GM18868 (cell line): ENCODE data around the gene GNG7.
"Not testable (repeated sequence)": the region's sequence is repeated elsewhere in the genome, so short reads cannot be mapped to it uniquely, and the experiment has no call there.

ENCODE experiments used
- ATAC-seq: cut with Tn5 transposase; IDR thresholded peaks from one replicate; pipeline ENCODE4 v1.9.1; 2021; ENCODE audit warnings: mild to moderate bottlenecking, moderate library complexity; ENCODE audit not compliant: unreplicated experiment

The GNG7 gene

DNA sequence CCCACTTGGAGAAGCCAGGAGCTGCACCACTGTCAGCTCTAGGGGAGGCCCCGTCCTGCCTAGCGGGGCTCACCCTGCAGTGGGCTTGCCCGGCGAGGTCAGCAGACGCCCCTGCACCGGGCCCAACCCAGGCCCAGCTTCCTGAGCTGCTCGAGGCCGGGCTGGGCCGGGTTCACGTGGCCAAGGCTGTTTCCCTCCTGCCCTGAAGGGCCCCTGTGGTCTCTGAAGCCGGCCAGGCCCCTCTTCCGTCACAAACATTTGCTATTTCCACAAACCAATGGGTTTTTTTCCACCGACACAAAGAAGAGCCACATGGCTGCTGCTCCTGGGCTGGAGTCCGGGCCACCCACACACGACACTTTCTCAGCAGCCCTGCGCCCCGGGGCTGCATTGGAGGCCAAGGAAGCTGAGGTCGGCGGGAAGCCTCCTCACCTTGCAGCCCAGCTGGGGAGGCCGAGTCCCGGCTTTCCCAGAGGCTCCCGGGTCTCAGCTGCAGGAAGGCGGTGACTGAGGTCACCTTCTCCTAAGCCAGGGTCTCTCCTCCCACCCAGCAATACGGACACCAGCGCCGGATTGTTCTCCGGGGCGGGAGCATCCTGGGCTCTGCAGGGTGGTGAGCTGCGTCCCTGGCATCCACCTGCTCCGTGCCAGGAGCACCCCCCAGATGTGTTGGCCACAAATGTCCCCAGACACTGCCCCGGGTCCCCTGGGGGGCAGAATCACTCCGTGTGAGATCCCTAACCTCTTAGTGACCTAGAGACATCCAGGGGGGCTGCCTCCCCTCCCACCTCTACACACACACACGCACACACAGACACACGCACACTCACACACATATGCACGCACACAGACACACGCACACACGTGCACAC is 146.0 kb downstream of the GNG7 start:
- no peak for ATAC-seq

DNA sequence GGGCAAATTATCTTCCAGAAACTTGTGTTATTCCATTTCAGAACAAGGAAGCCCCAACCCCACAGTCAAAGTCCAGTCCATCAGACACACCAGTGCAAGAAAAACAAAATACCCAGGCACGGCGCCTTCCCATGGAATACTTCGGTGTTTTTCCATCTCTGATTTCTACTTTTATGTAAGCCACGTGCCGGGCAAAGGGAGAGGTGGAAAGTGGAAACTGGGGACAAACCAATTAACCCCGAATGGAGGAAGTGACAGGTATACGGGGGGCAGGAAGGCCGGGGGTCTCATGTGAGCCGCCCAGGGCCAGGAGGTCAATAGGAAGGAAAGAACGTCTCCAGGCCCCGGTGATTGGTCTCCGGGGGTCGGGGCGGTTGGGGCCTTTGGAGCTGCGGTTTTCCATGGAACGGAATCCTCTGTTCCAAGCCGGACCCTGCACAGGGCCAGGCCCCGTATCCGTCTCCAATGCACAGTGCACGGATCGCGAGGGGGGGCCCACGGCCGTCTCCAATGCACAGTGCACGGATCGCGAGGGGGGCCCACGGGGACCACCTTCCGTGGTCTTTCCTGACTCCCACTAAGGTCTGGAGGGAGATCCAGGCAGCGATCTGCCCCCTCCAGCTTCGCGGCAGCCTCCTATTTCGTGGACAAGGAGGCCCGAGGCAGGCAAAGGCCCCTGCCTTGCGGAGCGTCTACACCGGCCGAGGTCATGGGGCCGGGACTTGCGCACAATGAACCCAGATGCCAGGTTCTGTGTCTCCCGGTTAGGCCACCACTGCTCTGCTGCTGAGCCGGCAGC is 146.9 kb downstream of the GNG7 start:
- ATAC-seq = no peak

DNA sequence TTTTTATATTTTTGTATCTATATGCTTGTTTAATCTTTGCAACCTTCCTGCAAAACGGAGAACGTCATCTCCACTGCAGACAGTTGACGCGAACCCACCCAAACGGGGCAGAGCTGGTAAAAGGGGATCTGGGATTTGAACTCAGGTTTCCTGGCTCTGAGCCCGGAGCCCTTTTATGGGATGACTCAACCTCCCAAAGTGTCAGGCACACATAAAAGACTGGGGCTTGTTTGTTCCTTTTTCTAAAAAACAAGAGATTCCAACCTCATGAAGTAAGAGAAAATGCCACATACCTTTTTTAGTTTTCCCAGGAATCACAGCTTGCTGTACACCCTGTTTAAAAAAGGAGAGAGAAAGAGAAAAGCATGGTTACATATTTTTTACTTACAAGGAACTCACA is 147.6 kb downstream of the GNG7 start:
- no peak for ATAC-seq

DNA sequence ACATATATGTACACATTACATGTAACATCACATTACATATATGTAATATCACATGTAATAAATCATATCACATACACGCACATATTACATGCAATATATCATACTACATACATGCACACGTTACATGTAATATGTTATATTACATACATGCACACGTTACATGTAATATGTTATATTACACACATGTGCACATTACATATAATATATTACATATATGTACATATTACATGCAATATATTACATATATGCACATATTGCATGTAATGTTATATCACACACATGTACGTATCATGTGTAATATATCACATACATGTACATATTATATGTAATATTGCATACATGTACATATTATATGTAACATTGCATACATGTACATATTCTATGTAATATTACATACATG is 149.0 kb downstream of the GNG7 start:
- no peak for ATAC-seq

DNA sequence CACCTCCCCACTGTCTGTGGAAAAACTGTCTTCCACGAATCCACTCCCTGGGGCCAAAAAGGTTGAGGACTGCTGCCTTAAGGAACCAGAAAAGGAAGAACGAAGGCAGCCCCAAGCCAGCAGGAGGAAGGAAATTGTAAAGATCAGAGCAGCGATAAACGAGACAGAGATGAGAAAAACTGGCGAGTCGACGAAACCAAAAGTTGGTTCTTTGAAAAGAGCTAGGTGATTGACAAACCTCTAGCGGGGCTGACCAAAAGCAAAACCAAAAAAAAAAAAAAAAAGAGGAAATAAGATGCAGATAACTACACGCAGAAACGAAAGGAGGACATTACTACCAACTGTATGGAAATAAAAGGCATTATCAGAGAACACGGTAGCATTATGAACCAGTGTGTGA is 149.6 kb downstream of the GNG7 start:
- ATAC-seq = peak; percentile 67

DNA sequence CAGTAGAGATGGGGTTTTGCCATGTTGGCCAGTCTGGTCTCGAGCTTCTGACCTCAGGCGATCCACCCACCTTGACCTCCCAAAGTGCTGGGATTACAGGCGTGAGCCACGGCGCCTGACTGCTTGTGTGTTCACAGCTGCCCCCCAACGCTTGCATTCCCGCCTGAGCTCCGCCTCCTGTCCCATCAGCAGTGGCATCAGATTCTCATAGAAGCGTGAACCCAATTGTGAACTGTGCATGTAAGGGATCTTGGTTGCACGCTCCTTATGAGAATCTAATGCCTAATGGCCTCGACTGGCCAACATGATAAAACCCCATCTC is 150.7 kb downstream of the GNG7 start:
- ATAC-seq = no peak

DNA sequence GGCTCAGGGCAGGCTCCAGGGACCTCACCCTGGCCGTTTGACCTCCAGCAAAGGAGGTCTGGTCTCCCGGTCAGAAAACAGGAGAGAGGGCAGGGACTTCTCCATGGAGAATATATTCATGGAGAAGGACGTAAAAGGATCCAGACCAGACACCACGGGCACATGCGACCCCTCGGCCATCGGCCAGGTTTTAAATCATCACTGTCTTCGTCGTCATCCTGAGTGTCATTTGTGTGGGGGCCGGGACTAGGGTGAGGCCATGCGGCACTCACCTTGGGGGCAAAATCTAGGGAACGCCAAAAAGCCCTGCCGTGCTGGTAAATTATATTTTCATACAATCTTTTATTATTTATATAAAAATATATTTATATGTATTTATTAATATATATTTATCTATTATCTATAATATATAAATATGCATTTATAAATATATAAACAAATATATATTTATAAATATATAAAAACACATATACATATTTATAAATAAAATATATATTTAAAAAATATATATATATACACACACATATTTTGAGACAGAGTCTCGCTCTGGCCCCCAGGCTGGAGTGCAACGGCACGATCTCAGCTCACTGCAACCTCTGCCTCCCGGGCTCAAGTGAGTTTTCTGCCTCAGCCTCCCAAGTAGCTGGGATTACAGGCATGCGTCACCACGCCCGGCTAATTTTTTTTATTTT is 151.2 kb downstream of the GNG7 start:
- ATAC-seq = no peak

DNA sequence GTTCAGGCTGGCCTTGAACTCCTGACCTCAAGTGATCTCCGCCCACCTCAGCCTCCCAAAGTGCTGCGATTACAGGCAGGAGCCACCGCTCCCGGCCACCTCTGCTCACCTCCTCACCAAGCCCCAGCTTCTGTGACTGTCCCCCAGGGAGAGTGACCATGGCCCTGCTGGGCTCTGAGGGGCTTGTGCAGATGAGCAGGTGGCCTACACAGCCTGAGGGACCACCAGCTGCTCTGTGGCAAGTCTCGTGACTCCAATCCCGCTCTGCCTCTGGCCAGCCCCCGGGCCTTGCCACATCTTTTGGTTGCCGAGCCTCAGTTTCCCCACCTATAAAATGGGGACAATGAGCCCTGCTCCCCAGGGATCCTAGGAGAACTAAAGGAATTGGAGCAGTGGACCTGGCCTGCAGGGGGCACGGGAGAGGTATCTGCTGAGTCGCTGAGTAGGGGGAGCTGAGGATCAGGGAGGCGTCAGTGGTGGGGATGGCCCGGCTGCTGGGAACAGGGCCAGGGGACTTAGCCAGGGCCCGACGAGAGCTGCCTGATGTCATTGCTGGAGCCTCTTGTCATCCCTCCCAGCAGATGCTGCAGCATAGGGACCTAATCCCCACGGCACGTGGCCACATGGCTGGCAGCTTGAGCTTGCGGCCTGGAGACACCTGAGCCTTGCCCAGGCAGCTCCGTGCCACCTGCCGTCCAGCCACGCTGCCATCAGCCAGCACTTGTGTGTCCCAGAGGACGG is 151.9 kb downstream of the GNG7 start:
- no peak for ATAC-seq

DNA sequence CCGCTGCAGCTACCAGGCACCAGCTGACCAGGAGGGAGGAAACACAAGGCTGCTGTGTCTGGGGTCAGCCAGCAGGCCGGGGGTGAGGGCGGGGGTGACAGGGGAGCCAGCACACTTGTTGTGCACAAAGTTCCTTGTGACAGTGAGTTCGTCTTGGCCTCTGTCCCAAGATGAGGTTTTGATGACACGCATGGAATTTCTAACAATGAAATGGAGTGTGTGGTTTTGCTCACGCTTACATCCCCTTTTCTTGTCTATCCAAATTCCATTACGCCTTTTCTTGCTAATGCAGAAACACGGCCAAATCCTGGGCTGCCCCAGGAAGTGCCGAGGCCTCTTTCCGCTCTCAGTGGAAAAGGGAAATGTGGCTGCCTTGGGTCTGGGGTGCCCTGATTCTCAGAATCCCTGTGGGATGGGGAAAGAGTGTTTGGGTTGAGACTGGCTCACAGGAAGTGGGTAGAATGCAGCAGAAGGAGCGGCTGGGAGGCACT is 152.7 kb downstream of the GNG7 start:
- ATAC-seq = no peak

DNA sequence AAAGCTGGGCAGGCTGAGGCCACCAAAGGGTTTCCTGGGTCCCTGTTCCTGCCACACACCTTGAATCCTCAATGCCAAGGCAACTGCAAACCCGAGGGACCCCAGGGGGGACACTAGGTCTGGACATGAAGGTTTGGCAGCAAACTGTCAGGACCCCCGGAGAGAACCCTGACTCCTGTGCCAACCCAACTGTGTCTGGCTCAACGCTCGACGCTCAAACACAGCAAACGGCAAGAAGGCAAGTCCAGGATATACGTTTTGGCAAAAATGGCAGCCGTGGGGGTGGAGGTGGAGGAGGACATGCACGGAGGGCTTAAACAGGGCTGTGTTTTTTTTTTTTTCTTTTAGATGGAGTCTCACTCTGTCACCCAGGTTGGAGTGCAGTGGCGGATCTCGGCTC is 153.5 kb downstream of the GNG7 start:
- no peak for ATAC-seq

DNA sequence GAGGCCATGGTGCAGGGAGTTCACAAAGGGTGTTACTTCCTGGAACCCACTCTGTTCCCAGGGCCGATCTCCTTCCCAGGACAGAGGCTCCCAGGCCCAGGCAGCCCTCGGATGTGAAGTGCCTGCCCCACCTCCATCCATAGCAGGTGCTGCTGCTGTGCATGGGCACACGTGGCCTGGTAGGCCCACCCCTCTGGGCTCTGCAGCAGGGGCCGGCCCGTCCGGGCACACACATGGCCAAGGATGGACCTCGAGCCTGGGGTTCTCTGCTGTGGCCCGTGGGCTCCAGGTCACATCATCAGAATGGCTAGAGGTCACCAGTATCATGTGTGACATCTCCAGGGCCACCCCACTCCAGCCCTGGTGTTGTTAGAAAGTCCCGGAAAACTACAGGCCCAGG is 154.8 kb downstream of the GNG7 start:
- no peak for ATAC-seq

DNA sequence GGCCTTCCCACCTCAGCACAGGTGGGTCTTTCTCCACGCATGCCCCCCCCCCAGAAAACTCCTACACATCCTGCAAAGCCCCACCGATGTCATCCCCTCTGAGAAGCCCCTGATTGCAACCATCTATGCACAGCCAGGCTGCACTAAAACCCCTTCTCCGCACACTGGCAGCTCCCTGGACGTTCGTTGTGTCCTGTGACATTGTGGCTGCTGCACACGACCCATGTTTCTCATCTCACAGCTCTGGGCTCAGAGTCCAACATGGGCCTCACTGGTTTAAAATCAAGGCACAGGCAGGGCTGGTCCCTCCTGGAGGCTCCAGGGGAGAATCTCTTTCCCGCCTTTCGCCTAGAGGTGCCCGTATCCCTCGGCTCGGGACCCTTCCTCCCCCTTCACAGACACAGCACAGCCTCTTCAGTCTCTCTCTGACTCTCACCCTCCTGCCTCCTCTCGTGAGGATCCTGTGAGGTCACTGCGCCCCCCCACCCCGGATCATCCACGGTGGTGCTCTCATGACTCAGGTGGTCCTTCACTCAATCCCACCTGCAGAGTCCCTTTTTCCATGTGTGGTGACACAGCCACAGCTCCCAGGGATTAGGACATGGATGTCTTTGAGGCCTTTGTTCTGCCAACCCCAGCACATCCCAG is 155.3 kb downstream of the GNG7 start:
- ATAC-seq = no peak

DNA sequence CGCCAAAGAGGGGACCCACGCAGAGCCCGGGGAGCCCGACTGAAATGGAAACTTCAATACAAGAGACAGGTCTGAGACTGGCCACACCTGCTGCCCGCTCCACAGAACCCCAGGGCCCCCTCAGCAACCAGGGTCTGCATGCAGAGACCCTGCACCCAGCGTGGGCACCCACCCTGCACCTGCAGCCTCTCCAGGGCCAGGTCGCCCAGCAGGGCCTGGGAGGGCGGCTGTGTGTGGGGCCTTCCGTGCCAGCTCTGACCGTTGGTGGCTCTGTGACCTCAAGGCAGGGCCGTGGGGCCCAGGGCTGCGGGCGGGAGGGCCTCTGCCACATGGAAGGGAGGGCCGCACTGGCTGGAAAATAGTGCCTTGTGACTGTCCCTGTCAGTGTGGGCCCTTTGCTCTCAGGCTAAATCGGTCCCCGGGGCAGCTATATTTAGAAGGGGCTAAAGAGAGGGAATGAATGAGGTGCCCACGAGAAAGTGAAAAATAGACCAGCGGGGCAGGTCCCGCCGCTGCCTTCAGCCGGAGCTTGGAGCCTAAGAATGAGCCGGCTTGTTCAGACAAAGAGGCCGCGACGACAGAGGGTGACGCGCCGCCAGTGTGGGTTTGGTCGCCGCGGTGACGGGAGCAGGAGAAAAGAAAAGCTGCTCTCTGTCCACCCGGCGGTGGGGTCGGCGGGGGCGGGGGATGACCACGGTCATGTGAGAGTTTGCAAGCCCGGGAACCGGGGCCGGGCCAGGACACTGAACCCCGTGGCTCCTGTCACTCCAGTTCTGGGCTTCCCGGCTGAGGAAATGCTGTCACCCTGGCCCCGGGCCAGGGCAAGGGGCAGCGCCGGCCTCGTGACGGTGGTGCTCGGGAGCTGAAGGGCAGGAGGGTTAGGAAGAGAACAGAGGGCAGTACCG is 156.1 kb downstream of the GNG7 start:
- ATAC-seq = no peak

DNA sequence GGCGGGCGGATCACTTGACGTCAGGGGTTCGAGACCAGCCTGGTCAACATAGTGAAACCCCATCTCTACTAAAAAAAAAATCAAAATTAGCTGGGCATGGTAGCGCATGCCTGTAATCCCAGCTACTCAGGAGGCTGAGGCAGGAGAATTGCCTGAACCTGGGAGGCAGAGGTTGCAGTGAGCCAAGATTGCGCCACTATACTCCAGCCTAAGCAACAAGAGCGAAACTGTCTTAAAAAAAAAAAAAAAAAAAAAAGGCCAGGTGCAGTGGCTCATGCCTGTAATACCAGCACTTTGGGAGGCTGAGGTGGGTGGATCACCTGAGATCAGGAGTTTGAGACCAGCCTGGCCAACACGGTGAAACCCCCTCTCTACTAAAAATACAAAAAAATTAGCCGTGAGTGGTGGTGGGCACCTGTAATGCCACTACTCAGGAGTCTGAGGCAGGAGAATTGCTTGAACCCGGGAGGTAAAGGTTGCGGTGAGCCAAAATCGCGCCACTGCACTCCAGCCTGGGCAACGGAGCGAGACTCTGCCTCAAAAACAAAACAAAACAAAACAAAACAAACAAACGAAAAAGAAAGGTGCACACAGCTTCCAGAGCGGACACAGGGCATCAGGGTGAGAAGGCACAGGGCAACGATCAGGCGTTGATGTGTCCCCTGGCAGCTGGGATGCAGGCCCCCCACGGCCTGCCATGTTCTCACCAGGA is 156.9 kb downstream of the GNG7 start:
- ATAC-seq = not testable (repeated sequence)

DNA sequence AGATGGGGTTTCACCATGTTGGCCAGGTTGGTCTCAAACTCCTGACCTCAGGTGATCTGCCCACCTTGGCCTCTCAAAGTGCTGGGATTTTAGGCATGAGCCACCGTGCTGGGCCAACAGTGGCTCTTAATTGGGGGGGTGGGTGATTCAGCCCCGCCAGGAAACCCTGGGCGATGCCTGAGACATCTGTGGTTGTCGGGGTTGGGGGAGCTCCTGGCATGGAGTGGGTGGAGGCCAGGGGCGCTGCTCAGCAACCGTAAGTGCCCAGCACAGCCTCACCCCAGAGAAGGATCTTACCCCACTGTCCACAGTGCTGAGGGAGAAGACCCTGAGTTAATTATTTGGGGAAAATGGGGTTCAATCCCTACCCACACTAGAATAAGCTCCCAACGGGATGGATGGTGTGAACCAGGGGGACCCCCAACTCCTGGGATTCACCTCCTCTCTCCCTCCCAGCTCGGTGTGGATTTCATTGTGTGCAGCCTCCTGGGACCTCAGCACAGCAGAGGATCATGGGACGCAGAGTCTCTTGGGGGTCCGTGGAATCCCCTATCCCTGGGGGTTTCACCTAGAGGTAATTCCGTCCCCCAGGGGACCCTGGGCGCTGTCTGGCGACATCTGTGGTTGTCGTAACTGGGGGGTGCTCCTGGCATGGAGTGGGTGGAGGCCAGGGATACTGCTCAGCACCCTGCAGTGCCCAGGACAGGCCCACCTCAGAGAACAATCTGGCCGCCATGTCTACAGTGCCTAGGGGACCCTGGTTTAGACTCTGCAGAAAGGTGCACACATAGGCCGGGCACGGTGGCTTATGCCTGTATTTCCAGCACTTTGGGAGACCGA is 157.7 kb downstream of the GNG7 start:
- ATAC-seq = no peak

DNA sequence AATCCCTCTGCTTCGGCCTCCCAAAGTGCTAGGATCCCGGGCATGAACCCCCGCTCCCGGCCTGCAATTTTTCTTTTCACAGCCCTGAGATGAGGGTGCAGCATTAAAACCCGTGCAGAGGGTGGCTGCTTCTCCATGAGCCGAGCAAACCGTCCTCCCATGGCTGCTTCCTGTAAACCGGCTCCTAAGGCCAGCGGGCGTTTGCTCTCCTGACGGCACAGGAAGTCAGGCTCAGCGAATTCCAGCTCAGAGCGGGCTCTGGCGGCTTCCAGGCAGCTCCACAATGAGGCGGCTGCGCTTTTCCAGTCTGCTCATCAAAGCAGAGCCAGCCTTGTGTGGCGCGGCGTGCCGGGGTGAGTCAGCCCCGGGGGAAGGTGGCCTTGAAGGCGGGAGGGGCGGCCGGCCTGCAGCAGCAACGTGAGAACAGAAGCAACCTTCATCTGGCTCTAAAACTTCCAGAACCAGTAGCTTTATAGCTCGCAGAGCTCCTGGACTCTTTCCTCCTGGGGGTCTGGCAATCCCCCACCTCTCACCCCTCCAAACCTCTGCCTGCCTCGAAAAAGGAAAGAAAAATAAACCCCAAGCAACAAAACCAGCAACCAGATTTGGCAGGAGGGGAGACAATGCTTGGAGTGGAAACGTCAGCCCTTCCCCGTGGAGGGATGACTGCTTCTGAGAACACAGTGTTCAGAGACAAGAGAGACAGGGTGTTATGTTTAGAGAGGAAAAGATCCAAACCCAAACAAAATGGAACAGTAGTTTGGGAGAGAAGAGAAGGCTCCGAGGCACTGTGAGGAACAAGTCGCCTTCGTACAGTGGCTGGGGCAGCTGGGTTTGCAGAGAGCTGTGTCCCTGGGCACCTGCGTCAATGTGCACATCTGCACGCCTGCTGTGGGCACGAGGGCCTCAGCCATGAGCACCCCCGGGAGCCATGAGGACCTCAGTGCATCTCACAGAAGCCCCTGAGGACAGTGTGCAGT is 158.7 kb downstream of the GNG7 start:
- no peak for ATAC-seq

DNA sequence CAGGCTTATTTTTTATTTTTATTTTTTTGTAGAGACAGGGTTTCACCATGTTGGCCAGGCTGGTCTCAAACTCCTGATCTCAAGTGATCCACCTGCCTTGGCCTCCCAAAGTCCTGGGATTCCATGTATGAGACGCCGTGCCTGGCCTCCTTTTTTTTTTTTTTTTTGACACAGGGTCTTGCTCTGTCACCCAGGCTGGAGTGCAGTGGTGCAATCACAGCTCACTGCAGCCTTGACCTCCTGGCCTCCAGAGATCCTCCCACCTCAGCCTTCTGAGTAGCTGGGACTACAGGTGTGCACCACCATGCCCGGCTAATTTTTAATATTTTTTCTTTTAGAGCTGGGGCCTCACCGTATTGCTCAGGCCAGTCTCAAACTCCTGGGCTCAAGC is 159.4 kb downstream of the GNG7 start:
- not testable (repeated sequence) for ATAC-seq
